GM21786 (cell line): Measurements from ENCODE around the gene RIN1.

Experiments used
- ATAC-seq: cut with Tn5 transposase; IDR thresholded peaks from one replicate; pipeline ENCODE4 v1.9.1; 2021; ENCODE audit not compliant: unreplicated experiment

RIN1 gene

DNA sequence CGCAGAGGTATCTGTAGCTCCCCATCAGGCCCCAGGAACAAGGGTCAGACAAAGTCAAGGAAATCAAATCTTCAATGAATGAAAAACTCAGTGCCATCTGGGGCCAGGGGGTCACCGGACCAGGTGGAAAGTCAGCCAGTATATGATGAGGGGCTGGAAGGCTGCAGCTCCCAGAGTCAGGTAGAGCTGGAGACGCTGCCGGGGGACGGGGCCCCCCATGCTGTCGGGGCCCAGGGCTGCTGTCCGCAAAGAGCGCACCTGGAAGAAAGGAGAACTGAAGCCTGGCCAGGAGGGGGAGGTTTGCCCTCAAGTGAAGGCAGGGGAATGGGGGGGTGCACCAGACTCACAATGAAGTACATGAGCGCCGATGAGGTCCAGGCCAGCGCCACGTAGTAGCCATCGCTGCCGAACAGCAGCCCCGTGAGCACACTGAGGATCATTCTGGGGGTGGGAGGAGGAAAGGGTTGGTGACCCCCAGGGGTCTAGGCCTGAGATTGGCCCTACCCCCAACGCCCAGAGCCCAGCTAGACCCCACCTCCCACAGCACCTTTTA lies 51.6 kb downstream of the RIN1 start:
- no peak for ATAC-seq

DNA sequence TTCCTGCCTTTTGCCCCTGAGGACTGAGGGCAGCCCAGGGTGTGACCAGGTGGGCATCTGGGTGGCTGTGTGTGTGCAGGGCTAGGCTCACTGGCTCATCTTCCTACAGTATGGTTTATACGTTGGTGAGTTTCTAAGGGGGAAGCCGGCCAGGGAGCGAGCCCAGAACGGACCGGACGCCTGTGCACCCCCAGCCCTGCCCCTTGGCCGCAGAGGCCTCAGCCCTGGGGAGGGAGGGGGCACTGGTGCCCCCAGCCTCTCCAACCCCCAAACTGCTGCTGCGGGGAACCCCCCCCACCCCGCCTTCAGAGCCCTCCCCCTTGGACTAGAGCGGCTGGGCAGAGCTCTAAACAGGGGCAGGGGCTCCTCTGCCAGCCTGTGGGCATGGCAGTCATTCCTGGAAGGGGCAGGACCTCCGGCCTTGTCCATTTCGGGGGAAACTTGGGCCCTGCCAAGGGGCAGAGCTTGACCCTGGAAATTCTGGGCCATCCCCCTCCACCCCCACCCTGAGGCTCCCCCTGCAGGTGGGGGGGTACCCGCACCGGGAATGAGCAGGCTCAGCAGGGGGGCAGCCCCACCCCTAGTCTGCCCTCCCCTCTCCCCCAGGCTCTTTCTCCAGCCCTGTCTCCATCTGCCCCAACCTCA lies 52.7 kb downstream of the RIN1 start:
- no peak for ATAC-seq

DNA sequence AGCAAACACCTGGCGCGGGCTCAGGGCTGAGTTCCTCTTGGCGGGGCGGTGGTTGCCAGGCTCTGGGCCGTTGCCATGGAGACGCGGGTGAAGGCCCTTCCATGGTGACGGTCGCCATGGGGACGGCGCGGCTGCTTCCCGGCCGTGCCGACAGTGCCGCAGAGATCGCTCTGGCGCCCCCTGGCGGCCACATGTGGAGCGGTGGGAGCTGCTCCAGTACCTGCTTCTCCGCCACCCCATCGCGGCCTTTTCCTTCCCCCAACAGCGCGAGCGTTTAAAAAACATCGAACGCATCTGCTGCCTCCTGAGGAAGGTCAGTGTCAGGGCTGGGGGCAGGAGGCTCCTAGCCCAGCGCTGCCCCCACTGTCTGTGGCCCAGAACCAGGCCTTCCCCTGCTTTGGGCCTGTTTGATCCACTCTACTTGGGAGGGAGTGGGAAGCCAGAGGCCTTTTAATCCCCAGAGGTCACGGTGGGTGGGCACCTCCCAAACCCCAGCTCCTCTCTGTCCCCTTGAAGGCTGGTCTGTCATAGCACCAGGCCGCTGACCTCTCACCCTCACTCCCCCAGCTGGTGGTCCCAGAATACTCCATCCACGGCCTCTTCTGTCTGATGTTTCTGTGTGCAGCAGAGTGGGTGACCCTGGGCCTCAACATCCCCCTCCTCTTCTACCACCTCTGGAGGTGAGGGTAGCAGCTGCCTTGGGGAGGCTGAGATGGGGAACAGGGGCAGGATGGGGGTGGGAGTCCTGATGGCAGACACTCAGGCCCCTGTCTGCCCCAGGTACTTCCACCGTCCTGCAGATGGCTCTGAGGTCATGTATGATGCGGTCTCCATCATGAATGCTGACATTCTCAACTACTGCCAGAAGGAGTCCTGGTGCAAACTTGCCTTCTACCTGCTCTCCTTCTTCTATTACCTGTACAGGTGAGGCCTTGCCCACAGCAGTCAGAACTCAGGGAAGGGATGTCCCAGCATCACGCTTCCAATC lies 53.5 kb downstream of the RIN1 start:
- ATAC-seq: peak; percentile 68
